CD14-positive monocyte (primary cell): ENCODE data around the gene PREX1. TPM values are rescaled to one million over a fixed set of nuclear protein-coding genes. Genes with fewer than 3 reads are reported as not detected.

Experiments
- DNase-seq, 3 donors: peaks; one replicate each; pipeline ENCODE4 v3.0.0-alpha.2; 2011 to 2022
- H2AFZ ChIP-seq: 2 replicates; pipeline ENCODE4 v1.6.0; 2012; ENCODE audit warnings: mild to moderate bottlenecking, low read depth, low read length, inconsistent platforms; ENCODE audit not compliant: insufficient read depth, poor library complexity, severe bottlenecking
- H3K27ac ChIP-seq, 2 donors: 1 replicate in 1 of 2; 2 replicates in 1 of 2; pipeline ENCODE4 v1.5.1; 2012 to 2013; ENCODE audit warnings: low read length in 2 of 2, control low read depth in 1 of 2, inconsistent platforms in 1 of 2, low read depth in 1 of 2, mild to moderate bottlenecking in 1 of 2
- H3K27me3 ChIP-seq, 2 donors: one replicate each; pipeline versions ENCODE4 v1.6.0 to v1.6.1; 2011 to 2013; ENCODE audit warnings: low read length in 2 of 2; ENCODE audit not compliant: control insufficient read depth in 2 of 2, insufficient read depth in 2 of 2
- H3K36me3 ChIP-seq, 2 donors: replicated peaks in 1 of 2; 1 replicate in 1 of 2; 2 replicates in 1 of 2; pipeline versions ENCODE4 v1.5.1 to v1.6.1; 2012 to 2013; ENCODE audit warnings: low read length in 2 of 2, control low read depth in 1 of 2, inconsistent platforms in 1 of 2, mild to moderate bottlenecking in 1 of 2; ENCODE audit not compliant: insufficient read depth in 2 of 2, control insufficient read depth in 1 of 2
- H3K4me1 ChIP-seq, 2 donors: 1 replicate in 1 of 2; 2 replicates in 1 of 2; pipeline versions ENCODE4 v1.5.1 to v1.6.1; 2012 to 2013; ENCODE audit warnings: low read length in 2 of 2, control low read depth in 1 of 2, inconsistent platforms in 1 of 2, mild to moderate bottlenecking in 1 of 2, moderate library complexity in 1 of 2; ENCODE audit not compliant: insufficient read depth in 2 of 2, control insufficient read depth in 1 of 2
- H3K4me2 ChIP-seq: replicated peaks from 2 replicates; pipeline ENCODE3; 2012; ENCODE audit warnings: low read length, moderate library complexity, mild to moderate bottlenecking; ENCODE audit not compliant: poor library complexity, severe bottlenecking; ENCODE audit errors: extremely low read depth
- H3K4me3 ChIP-seq, 3 experiments: fragments of 200-600 bp in 1 of 3; sonication (generic) in 1 of 3; replicated peaks in 1 of 3; 1 replicate in 2 of 3; 2 replicates in 1 of 3; pipeline ENCODE4 v1.5.1; 2011 to 2013; ENCODE audit warnings: low read length in 3 of 3, mild to moderate bottlenecking in 3 of 3, control low read depth in 2 of 3, low read depth in 2 of 3, inconsistent platforms in 1 of 3, moderate library complexity in 1 of 3
- H3K79me2 ChIP-seq: 2 replicates; pipeline ENCODE4 v1.6.0; 2012; ENCODE audit warnings: mild to moderate bottlenecking, control low read depth, inconsistent platforms, low read length, moderate library complexity; ENCODE audit not compliant: insufficient read depth
- H3K9ac ChIP-seq: 2 replicates; pipeline ENCODE4 v1.6.0; 2017; ENCODE audit warnings: low read length, mild to moderate bottlenecking; ENCODE audit not compliant: insufficient read depth, poor library complexity, severe bottlenecking
- H3K9me3 ChIP-seq, 2 donors: replicated peaks in 1 of 2; 1 replicate in 1 of 2; 2 replicates in 1 of 2; pipeline versions ENCODE4 v1.5.1 to v1.6.1; 2012 to 2013; ENCODE audit warnings: low read length in 2 of 2, control low read depth in 1 of 2; ENCODE audit not compliant: control insufficient read depth in 1 of 2, insufficient read depth in 1 of 2
- H4K20me1 ChIP-seq: 2 replicates; pipeline ENCODE4 v1.6.0; 2012; ENCODE audit warnings: mild to moderate bottlenecking, low read length, control low read depth, moderate library complexity; ENCODE audit not compliant: insufficient read depth
- H3K27ac Mint-ChIP-seq, 7 donors: one replicate each; pipeline ENCODE4 v1.8.0; 2020; ENCODE audit warnings: mild to moderate bottlenecking in 7 of 7, mixed read lengths in 7 of 7, moderate library complexity in 6 of 7, inconsistent platforms in 2 of 7
- H3K27me3 Mint-ChIP-seq, 3 donors: one replicate each; pipeline ENCODE4 v1.8.0; 2021 to 2022; ENCODE audit warnings: low read depth in 3 of 3, mild to moderate bottlenecking in 3 of 3, mixed read lengths in 3 of 3, moderate library complexity in 3 of 3, inconsistent platforms in 1 of 3
- H3K36me3 Mint-ChIP-seq, 2 donors: one replicate each; pipeline ENCODE4 v1.8.0; 2020; ENCODE audit warnings: mixed read lengths in 2 of 2, inconsistent platforms in 1 of 2, mild to moderate bottlenecking in 1 of 2
- H3K4me1 Mint-ChIP-seq: one replicate; pipeline ENCODE4 v1.8.0; 2020; ENCODE audit warnings: mild to moderate bottlenecking, mixed read lengths
- H3K4me3 Mint-ChIP-seq, 2 donors: one replicate each; pipeline ENCODE4 v1.8.0; 2020; ENCODE audit warnings: mild to moderate bottlenecking in 2 of 2, mixed read lengths in 2 of 2, moderate library complexity in 1 of 2
- H3K9me3 Mint-ChIP-seq, 7 donors: one replicate each; pipeline ENCODE4 v1.8.0; 2020 to 2022; ENCODE audit warnings: mixed read lengths in 7 of 7, mild to moderate bottlenecking in 6 of 7, moderate library complexity in 6 of 7, inconsistent platforms in 2 of 7
- whole genome bisulfite sequencing: methylation state at CpG from one replicate; pipeline ENCODE4 v1.1.5; 2013; ENCODE audit warnings: missing lambda C conversion rate; ENCODE audit not compliant: insufficient coverage; 5-methylcytosine and 5-hydroxymethylcytosine counted together
- intact Hi-C, 2 donors: fragments of 100-400 bp; cut with micrococcal nuclease; formaldehyde crosslinking; loops; one replicate each; pipeline versions ENCODE4 v1.15.0 to v1.15.1; 2023
- polyA plus RNA-seq, 3 donors: library from polyadenylated mRNA; depleted of rRNA in 1 of 3; unstranded in 2 of 3; stranded (reverse) in 1 of 3; fragments of 300-500 nt in 2 of 3; fragments of >200 nt in 1 of 3; fragmentation: Illumina TruSeq in 2 of 3; gene quantifications; 1 replicate in 2 of 3; 2 replicates in 1 of 3; pipeline ENCODE4 v1.2.3, GENCODE V29; 2012 to 2021
- TF ChIP-seq, protein P1 (sequence below): fragments of 200-600 bp; IDR thresholded peaks from one replicate; pipeline ENCODE4 v1.8.0; 2022; ENCODE audit warnings: antibody characterized with exemption, mild to moderate bottlenecking

PREX1 gene
- polyA plus RNA-seq, 3 donors: 24.3 to 114 (median 27.5) TPM

DNA sequence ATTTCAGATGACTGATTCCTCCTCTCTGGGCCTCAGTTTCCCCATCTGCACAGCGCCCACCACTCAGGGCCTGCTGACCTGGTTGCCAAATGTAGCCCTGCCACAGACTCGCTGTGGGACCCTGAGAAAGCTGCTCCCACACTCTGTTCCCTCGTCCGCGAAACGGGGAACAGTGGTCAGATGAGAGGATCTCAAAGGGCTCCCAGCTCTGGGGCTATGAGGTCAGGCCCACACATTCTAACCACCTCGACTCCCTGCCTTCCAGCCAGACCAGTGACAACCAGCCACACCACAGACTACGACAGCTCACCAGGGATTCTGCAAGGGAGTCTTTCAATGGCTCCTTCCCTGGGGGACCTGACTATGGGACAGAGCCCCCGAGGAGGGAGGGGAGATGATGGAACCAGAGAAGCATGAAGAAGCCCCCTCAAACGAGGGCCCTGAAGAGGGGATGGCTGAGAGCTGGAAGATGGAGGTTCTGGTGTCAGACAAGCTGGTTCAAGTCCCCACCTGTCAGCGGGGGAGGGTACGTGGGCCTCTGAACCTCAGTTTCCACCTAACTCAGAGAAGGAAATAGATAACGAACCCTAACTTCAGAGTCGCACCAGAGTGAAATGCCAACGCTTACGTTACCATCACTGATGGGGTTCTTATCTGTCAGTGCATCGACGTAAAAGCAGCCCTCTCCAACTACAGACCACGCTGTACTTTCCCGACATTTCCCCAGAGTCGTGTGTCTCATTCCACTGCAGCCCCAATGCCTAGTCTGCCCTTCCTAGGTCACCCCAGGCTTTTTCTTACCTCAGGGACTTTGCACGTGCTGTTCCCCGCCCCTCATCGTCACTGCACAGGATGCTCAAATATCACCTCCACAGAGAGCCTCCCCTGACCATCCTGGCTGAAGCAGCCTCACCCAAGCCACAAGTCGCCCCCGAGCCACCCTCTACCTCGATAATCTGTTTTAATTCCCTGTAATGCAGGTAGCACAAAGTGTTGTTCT lies 60.5 kb downstream of the PREX1 start:
- H3K9me3 ChIP-seq: no peaks in the 10 kb centered on the region
- no peak overlapping the region for H2AFZ ChIP-seq
- H3K27me3 ChIP-seq: no peaks in the 10 kb centered on the region
- H3K4me1 ChIP-seq: peaks cover 95 to 99% of the 10 kb centered on the region in 2 donors
- no peak overlapping the region for H3K4me3 ChIP-seq
- TF ChIP-seq, protein P1, sequence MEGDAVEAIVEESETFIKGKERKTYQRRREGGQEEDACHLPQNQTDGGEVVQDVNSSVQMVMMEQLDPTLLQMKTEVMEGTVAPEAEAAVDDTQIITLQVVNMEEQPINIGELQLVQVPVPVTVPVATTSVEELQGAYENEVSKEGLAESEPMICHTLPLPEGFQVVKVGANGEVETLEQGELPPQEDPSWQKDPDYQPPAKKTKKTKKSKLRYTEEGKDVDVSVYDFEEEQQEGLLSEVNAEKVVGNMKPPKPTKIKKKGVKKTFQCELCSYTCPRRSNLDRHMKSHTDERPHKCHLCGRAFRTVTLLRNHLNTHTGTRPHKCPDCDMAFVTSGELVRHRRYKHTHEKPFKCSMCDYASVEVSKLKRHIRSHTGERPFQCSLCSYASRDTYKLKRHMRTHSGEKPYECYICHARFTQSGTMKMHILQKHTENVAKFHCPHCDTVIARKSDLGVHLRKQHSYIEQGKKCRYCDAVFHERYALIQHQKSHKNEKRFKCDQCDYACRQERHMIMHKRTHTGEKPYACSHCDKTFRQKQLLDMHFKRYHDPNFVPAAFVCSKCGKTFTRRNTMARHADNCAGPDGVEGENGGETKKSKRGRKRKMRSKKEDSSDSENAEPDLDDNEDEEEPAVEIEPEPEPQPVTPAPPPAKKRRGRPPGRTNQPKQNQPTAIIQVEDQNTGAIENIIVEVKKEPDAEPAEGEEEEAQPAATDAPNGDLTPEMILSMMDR: no peak
- peaks cover 39 to 54% of the 10 kb centered on the region in 2 donors for H3K36me3 Mint-ChIP-seq
- intact Hi-C loops: loop anchor here in 1 of 2 donors (5.0 kb wide), 1 partner anchor 1415 kb away; no protein-coding TSS in a partner anchor
- no peak overlapping the region for H3K9ac ChIP-seq
- H3K9me3 Mint-ChIP-seq: peaks cover 0 to 6% (median 0%) of the 10 kb centered on the region in 7 donors
- WGBS: 90% methylated on average over 23 of the region's 27 CpGs
- H3K27me3 Mint-ChIP-seq: peaks cover 0 to 3% (median 0%) of the 10 kb centered on the region in 3 donors
- peaks cover 100% of the 10 kb centered on the region for H3K79me2 ChIP-seq
- H3K4me1 Mint-ChIP-seq: peaks cover 99% of the 10 kb centered on the region
- no peak overlapping the region for H3K4me3 Mint-ChIP-seq
- H3K27ac ChIP-seq: peak overlapping the region; percentile 43 to 96
- peak overlapping the region; percentile 15 for H3K4me2 ChIP-seq
- DNase-seq: no peak
- peak overlapping the region; percentile 87 to 99 (median 89) for H3K27ac Mint-ChIP-seq
- H4K20me1 ChIP-seq: peaks cover 72% of the 10 kb centered on the region
- peaks cover 0 to 6% of the 10 kb centered on the region in 2 donors for H3K36me3 ChIP-seq

DNA sequence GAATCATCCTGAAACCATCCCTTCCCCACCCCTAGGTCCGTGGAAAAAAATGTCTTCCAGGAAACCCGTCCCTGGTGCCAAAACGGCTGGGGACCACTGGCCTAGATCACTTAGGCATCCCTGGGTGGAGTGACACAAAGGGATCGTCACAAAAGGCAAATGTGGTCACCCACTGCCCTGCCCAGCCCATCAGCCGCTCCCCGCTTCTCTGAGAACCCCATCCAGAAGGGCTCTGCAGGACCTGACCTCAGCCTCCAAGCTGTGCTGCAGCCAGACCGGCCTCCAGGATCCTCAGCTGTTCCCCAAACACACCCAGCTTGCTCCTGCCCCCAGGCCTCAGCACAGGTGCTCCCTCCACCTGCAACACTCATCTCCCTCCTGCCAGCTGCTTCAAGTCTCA lies 61.6 kb downstream of the PREX1 start:
- TF ChIP-seq, protein P1: no peak
- Mint-ChIP-seq H3K4me1 (peaks cover 100% of the 10 kb centered on the region), H3K27ac (peak overlapping the region; percentile 87 to 99 (median 89)), H3K27me3 (peaks cover 0 to 3% (median 0%) of the 10 kb centered on the region in 3 donors), H3K4me3 (peak overlapping the region in 1 of 2 donors; percentile 56), H3K9me3 (peaks cover 0 to 6% (median 0%) of the 10 kb centered on the region in 7 donors), H3K36me3 (peaks cover 39 to 52% of the 10 kb centered on the region in 2 donors)
- Histone ChIP-seq H4K20me1 (peaks cover 62% of the 10 kb centered on the region), H3K4me1 (peaks cover 95 to 99% of the 10 kb centered on the region in 2 donors), H3K9ac (no peak overlapping the region), H3K4me2 (peak overlapping the region; percentile 15), H3K27ac (peak overlapping the region; percentile 57 to 96), H3K4me3 (peak overlapping the region in 1 of 3 experiments; percentile 28), H3K36me3 (peaks cover 0 to 6% of the 10 kb centered on the region in 2 donors), H2AFZ (no peak overlapping the region), H3K27me3 (no peaks in the 10 kb centered on the region), H3K79me2 (peaks cover 100% of the 10 kb centered on the region), H3K9me3 (no peaks in the 10 kb centered on the region)
- 45% methylated on average over 7 of the region's 7 CpGs for WGBS
- DNase-seq: no peak
- intact Hi-C loops: loop anchor here in 1 of 2 donors (5.0 kb wide), 1 partner anchor 1414 kb away; no protein-coding TSS in a partner anchor
